Neural cell (in vitro differentiated cells): ENCODE measurements around the gene ARSB. TPM values are rescaled to one million over a fixed set of nuclear protein-coding genes. Genes with fewer than 3 reads are reported as not detected.

Experiments
- H2AFZ ChIP-seq: fragments of 200-600, 300-800 bp; sonication (generic), shearing (Covaris generic); 2 replicates; pipeline ENCODE4 v1.6.0; 2014; ENCODE audit warnings: low read depth, mild to moderate bottlenecking, antibody characterized with exemption, low read length, moderate library complexity
- H3F3A ChIP-seq: fragments of 200-600 bp; shearing (Covaris generic); 2 replicates; pipeline ENCODE4 v1.6.1; 2016; ENCODE audit warnings: mild to moderate bottlenecking, moderate library complexity, mixed read lengths, antibody characterized with exemption, low read length; ENCODE audit not compliant: insufficient read depth, poor library complexity, severe bottlenecking
- H3K27ac ChIP-seq: fragments of 200-600, 300-800 bp; sonication (generic), shearing (Covaris generic); 2 replicates; pipeline ENCODE4 v1.5.1; 2014; ENCODE audit warnings: mild to moderate bottlenecking, low read length, moderate library complexity
- H3K27me3 ChIP-seq: fragments of 300-800, 200-600 bp; sonication (generic), shearing (Covaris generic); 2 replicates; pipeline ENCODE4 v1.6.0; 2014; ENCODE audit warnings: mild to moderate bottlenecking, low read depth, low read length, moderate library complexity; ENCODE audit not compliant: insufficient read depth
- H3K36me3 ChIP-seq: fragments of 300-800, 200-600 bp; sonication (generic), shearing (Covaris generic); 2 replicates; pipeline ENCODE4 v1.5.1; 2014; ENCODE audit warnings: mild to moderate bottlenecking, antibody characterized with exemption, low read length, moderate library complexity; ENCODE audit not compliant: insufficient read depth
- H3K4me2 ChIP-seq: fragments of 300-800, 200-600 bp; sonication (generic), shearing (Covaris generic); 2 replicates; pipeline ENCODE4 v1.6.0; 2014; ENCODE audit warnings: mild to moderate bottlenecking, low read length
- H3K4me3 ChIP-seq: fragments of 300-800, 200-600 bp; sonication (generic), shearing (Covaris generic); 2 replicates; pipeline ENCODE4 v1.5.1; 2014; ENCODE audit warnings: mild to moderate bottlenecking, low read length, moderate library complexity
- H3K79me2 ChIP-seq: fragments of 200-600 bp; shearing (Covaris generic); replicated peaks from 2 replicates; pipeline ENCODE4 v1.6.0; 2014; ENCODE audit warnings: mild to moderate bottlenecking, low read length, moderate library complexity; ENCODE audit not compliant: insufficient read depth
- H3K9ac ChIP-seq: fragments of 300-800, 200-600 bp; sonication (generic), shearing (Covaris generic); 2 replicates; pipeline ENCODE4 v1.6.1; 2016; ENCODE audit warnings: mild to moderate bottlenecking, low read length, mixed read lengths
- H3K9me2 ChIP-seq: fragments of 200-600 bp; shearing (Covaris generic); 2 replicates; pipeline ENCODE4 v1.6.1; 2016; ENCODE audit warnings: mild to moderate bottlenecking, low read length, mixed read lengths; ENCODE audit not compliant: insufficient read depth
- H3K9me3 ChIP-seq: fragments of 200-600, 300-800 bp; sonication (generic), shearing (Covaris generic); 2 replicates; pipeline ENCODE4 v1.6.1; 2016; ENCODE audit warnings: mild to moderate bottlenecking, mixed run types, low read length, moderate library complexity, mixed read lengths
- H4K20me1 ChIP-seq: fragments of 200-600 bp; shearing (Covaris generic); 2 replicates; pipeline ENCODE4 v1.6.1; 2016; ENCODE audit warnings: mild to moderate bottlenecking, mixed run types; ENCODE audit not compliant: insufficient read depth
- CTCF ChIP-seq: fragments of 450-650 bp; IDR thresholded peaks from 2 replicates; pipeline ENCODE4 v1.5.1; 2014; ENCODE audit warnings: antibody characterized with exemption, mild to moderate bottlenecking, moderate library complexity; ENCODE audit not compliant: poor library complexity, severe bottlenecking
- EP300 ChIP-seq: fragments of 450-650 bp; conservative IDR thresholded peaks from 2 replicates; pipeline ENCODE4 v1.6.1; 2014; ENCODE audit warnings: antibody characterized with exemption, mild to moderate bottlenecking, moderate library complexity; ENCODE audit not compliant: poor library complexity, severe bottlenecking
- EZH2 ChIP-seq: fragments of 200-600, 300-800 bp; shearing (Covaris generic), sonication (generic); IDR thresholded peaks from 2 replicates; pipeline ENCODE4 v1.6.1; 2014; ENCODE audit warnings: antibody characterized with exemption, low read length, borderline replicate concordance, mild to moderate bottlenecking; ENCODE audit not compliant: insufficient read depth, poor library complexity, severe bottlenecking
- MXI1 ChIP-seq: fragments of 450-650 bp; conservative IDR thresholded peaks from 2 replicates; pipeline ENCODE4 v1.6.1; 2014; ENCODE audit warnings: antibody characterized with exemption, mild to moderate bottlenecking; ENCODE audit not compliant: poor library complexity, severe bottlenecking
- POLR2AphosphoS5 ChIP-seq: IDR thresholded peaks from 2 replicates; pipeline ENCODE4 v1.6.1; 2012
- RAD21 ChIP-seq: fragments of 450-650 bp; conservative IDR thresholded peaks from 2 replicates; pipeline ENCODE4 v1.6.1; 2014; ENCODE audit warnings: antibody characterized with exemption, mild to moderate bottlenecking, moderate library complexity
- REST ChIP-seq: IDR thresholded peaks from 2 replicates; pipeline ENCODE4 v1.6.1; 2012; ENCODE audit warnings: borderline replicate concordance
- SMC3 ChIP-seq: fragments of 450-650 bp; conservative IDR thresholded peaks from 2 replicates; pipeline ENCODE4 v1.6.1; 2014; ENCODE audit warnings: antibody characterized with exemption, mild to moderate bottlenecking, moderate library complexity; ENCODE audit not compliant: poor library complexity
- TAF1 ChIP-seq: IDR thresholded peaks from 2 replicates; pipeline ENCODE4 v1.6.1; 2012; ENCODE audit warnings: low read depth
- polyA plus RNA-seq: library from polyadenylated mRNA; depleted of rRNA; stranded (reverse); fragments of >200 nt; gene quantifications from 2 replicates; pipeline ENCODE4 v1.2.3, GENCODE V29; 2014

ARSB gene
- polyA plus RNA-seq, 1 donor from 2014 or later, result 8.7 TPM

- Histone ChIP-seq H3K27ac (no peak overlapping the region), H4K20me1 (no peaks in the 10 kb centered on the region)
These were observed 10.1 kb downstream of the ARSB start for GRCh38 chr5:78975035-78975434.

GRCh38 chr5:78974601-78975000 is 10.5 kb downstream of the ARSB start:
- H2AFZ ChIP-seq, result no peak overlapping the region
- no peak for TF ChIP-seq EZH2
- no peak for TF ChIP-seq SMC3
- TF ChIP-seq POLR2AphosphoS5, result no peak
- TF ChIP-seq REST, result no peak
- no peak for TF ChIP-seq RAD21
- TF ChIP-seq CTCF, result no peak

More at GRCh38 chr5:78975035-78975434, 10.1 kb downstream of the ARSB start:
- H3F3A ChIP-seq, result no peaks in the 10 kb centered on the region
- TF ChIP-seq EP300 (no peak), SMC3 (no peak), POLR2AphosphoS5 (no peak), TAF1 (no peak), RAD21 (no peak), MXI1 (no peak), REST (no peak), EZH2 (no peak), CTCF (no peak)
- H2AFZ ChIP-seq, result no peak overlapping the region
- H3K9me3 ChIP-seq, result no peaks in the 10 kb centered on the region
- no peaks in the 10 kb centered on the region for H3K27me3 ChIP-seq
- H3K79me2 ChIP-seq, result no peaks in the 10 kb centered on the region
- no peaks in the 10 kb centered on the region for H3K9me2 ChIP-seq
- no peak overlapping the region for H3K4me3 ChIP-seq
- H3K4me2 ChIP-seq, result no peak overlapping the region
- no peak overlapping the region for H3K9ac ChIP-seq
- no peaks in the 10 kb centered on the region for H3K36me3 ChIP-seq

More at GRCh38 chr5:78974601-78975000, 10.5 kb downstream of the ARSB start:
- no peak overlapping the region for H3K9ac ChIP-seq
- no peak overlapping the region for H3K4me3 ChIP-seq
- no peaks in the 10 kb centered on the region for H3K79me2 ChIP-seq
- no peaks in the 10 kb centered on the region for H3K36me3 ChIP-seq
- no peaks in the 10 kb centered on the region for H3K9me3 ChIP-seq
- no peaks in the 10 kb centered on the region for H4K20me1 ChIP-seq
- H3K27me3 ChIP-seq, result no peaks in the 10 kb centered on the region
- no peak overlapping the region for H3K27ac ChIP-seq
- no peaks in the 10 kb centered on the region for H3F3A ChIP-seq
- no peak overlapping the region for H3K4me2 ChIP-seq
- H3K9me2 ChIP-seq, result no peaks in the 10 kb centered on the region
